ENCODE measurements around the gene CIB4.

DNA sequence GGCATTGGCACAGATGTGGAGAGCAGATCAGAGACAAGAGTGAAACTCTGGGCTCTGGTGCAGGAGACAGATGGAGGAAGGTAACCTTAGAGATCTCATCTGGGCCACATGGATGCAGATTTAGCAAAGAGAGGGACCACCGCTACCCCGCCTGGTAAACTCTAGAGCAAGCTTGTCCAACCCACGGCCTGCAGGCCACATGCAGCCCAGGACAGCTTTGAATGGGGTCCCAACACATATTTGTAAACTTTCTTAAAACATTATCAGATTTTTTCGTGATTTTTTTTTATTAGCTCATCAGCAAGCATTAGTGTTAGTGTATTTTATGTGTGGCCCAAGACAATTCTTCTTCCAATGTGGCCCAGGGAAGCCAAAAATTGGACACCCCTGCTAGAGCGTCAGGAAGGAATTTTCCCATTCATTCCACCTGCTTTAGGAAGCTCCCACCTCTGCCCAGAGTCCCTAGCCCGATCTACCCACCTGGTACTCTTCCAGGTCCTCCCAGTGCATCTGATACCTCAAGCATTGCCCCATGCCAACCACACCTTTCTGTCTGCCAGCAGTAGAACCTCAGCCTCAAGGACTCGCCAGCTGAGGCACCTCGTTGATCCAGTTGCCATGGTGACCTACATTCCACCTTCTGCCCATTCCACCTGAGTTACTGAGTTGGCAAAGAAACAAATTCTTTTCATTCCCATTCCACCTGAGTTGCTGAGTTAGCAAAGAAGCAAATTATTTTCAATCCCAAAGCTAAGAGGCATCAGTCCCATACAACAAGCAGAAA lies at the start of gene CIB4:
- TF ChIP-seq, protein P1, sequence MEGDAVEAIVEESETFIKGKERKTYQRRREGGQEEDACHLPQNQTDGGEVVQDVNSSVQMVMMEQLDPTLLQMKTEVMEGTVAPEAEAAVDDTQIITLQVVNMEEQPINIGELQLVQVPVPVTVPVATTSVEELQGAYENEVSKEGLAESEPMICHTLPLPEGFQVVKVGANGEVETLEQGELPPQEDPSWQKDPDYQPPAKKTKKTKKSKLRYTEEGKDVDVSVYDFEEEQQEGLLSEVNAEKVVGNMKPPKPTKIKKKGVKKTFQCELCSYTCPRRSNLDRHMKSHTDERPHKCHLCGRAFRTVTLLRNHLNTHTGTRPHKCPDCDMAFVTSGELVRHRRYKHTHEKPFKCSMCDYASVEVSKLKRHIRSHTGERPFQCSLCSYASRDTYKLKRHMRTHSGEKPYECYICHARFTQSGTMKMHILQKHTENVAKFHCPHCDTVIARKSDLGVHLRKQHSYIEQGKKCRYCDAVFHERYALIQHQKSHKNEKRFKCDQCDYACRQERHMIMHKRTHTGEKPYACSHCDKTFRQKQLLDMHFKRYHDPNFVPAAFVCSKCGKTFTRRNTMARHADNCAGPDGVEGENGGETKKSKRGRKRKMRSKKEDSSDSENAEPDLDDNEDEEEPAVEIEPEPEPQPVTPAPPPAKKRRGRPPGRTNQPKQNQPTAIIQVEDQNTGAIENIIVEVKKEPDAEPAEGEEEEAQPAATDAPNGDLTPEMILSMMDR (conservative IDR thresholded peaks at IDR 0.05; ENCODE audit: low read depth, low read length): no peak
- no peak for TF ChIP-seq EZH2 (IDR thresholded peaks at IDR 0.05; ENCODE audit: borderline replicate concordance, low read depth, low read length, poor library complexity, severe bottlenecking)
